Lung (tissue), 12 donors: ENCODE data around the gene SOCS7. TPM values are rescaled to one million over a fixed set of nuclear protein-coding genes. Genes with fewer than 3 reads are reported as not detected.
A peak's percentile ranks its signal among the peaks of the same experiment; 100 is the strongest.

Experiments
- ATAC-seq: fragments of 200-7000 bp; cut with Tn5 transposase; one replicate; pipeline ENCODE4 v1.9.1; 2020; ENCODE audit warnings: moderate number of reproducible peaks; ENCODE audit not compliant: insufficient read depth, low FRiP score
- DNase-seq, 3 donors: peaks; one replicate each; pipeline ENCODE4 v3.0.0-alpha.2; 2013 to 2017
- H3K27ac ChIP-seq, 2 donors: one replicate each; pipeline ENCODE4 v1.5.1; 2013; ENCODE audit warnings: mild to moderate bottlenecking in 2 of 2, moderate library complexity in 2 of 2, control low read depth in 1 of 2, inconsistent platforms in 1 of 2, low read depth in 1 of 2, low read length in 1 of 2
- H3K27me3 ChIP-seq, 3 donors: one replicate each; pipeline ENCODE4 v1.5.1; 2013; ENCODE audit warnings: low read length in 2 of 3; ENCODE audit not compliant: control insufficient read depth in 3 of 3, insufficient read depth in 3 of 3
- H3K36me3 ChIP-seq, 4 donors: one replicate each; pipeline ENCODE4 v1.5.1; 2013; ENCODE audit warnings: low read length in 4 of 4, mild to moderate bottlenecking in 1 of 4, moderate library complexity in 1 of 4; ENCODE audit not compliant: control insufficient read depth in 4 of 4, insufficient read depth in 4 of 4
- H3K4me1 ChIP-seq, 5 donors: one replicate each; pipeline ENCODE4 v1.5.1; 2013; ENCODE audit warnings: low read length in 5 of 5, mild to moderate bottlenecking in 2 of 5, moderate library complexity in 1 of 5; ENCODE audit not compliant: control insufficient read depth in 5 of 5, insufficient read depth in 5 of 5
- H3K4me3 ChIP-seq: one replicate; pipeline ENCODE4 v1.5.1; 2013; ENCODE audit warnings: mild to moderate bottlenecking, control low read depth, moderate library complexity
- H3K9ac ChIP-seq, 2 donors: one replicate each; pipeline ENCODE4 v1.5.1; 2013; ENCODE audit warnings: low read length in 2 of 2, control low read depth in 1 of 2; ENCODE audit not compliant: insufficient read depth in 1 of 2
- H3K9me3 ChIP-seq, 4 donors: one replicate each; pipeline ENCODE4 v1.5.1; 2013; ENCODE audit warnings: low read length in 3 of 4, mild to moderate bottlenecking in 1 of 4, moderate library complexity in 1 of 4; ENCODE audit not compliant: control insufficient read depth in 4 of 4, insufficient read depth in 3 of 4
- WGBS, 2 donors: extraction: QIAGEN DNeasy Blood & Tissue Kit; methylation state at CpG; one replicate each; pipeline ENCODE4 v1.1.7; 2013; 5-methylcytosine and 5-hydroxymethylcytosine counted together
- polyA plus RNA-seq, 2 donors: library from polyadenylated mRNA; stranded (reverse); fragments of 200-250 nt; gene quantifications; one replicate each; pipeline ENCODE4 v1.2.1, GENCODE V29; 2013
- total RNA-seq, 2 donors: library from RNA; depleted of rRNA in 1 of 2; stranded (reverse); fragments of >200 nt in 1 of 2; gene quantifications; one replicate each; pipeline ENCODE4 v1.2.1, GENCODE V29; 2014 to 2021
- TF ChIP-seq, protein P1 (sequence below): IDR thresholded peaks from 2 replicates; pipeline ENCODE4 v1.5.1; 2012; ENCODE audit warnings: mild to moderate bottlenecking; ENCODE audit errors: control extremely low read depth, extremely low read depth
- donor health status: control.
- donor health status: control.
- donor health status: Bipolar disorder and iron deficiency.
- donor health status: healthy.
- donor health status: DM: yes; HTN: yes; CAD: no.

The SOCS7 gene
- total and polyA plus RNA-seq, 4 donors, result 6.5 to 23.6 (median 10.2) TPM

DNA sequence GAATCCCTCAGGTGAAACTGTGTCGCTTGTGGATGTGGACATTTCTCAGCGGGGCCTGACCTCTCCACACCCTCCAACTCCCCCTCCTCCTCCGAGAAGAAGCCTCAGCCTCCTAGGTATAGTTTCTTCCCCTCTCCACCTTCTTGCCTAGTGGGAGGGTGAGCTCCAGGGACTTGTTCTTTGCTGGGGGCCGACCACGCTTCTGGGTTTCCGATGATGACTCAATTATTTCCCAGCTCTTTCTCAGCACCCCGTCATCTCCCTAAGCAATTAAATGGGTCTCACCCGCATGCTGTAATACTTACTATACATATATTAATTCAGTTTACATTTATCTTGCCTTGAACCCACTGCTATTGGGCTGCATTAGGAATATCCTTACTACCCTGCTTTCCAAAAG lies 13.1 kb downstream of the SOCS7 start:
- H3K36me3 ChIP-seq, result peaks cover 11 to 24% (median 18%) of the 10 kb centered on the region in 4 donors
- H3K27ac ChIP-seq, result no peak overlapping the region
- no peaks in the 10 kb centered on the region for H3K27me3 ChIP-seq
- H3K9me3 ChIP-seq, result no peaks in the 10 kb centered on the region
- ATAC-seq (no peak), DNase-seq (no peak)
- H3K4me3 ChIP-seq, result no peak overlapping the region
- 90 to 95% methylated on average over 8 of the region's 8 CpGs for WGBS, 2 donors
- peaks cover 0 to 8% (median 4%) of the 10 kb centered on the region in 5 donors for H3K4me1 ChIP-seq
- no peak overlapping the region for H3K9ac ChIP-seq
- TF ChIP-seq, protein P1, sequence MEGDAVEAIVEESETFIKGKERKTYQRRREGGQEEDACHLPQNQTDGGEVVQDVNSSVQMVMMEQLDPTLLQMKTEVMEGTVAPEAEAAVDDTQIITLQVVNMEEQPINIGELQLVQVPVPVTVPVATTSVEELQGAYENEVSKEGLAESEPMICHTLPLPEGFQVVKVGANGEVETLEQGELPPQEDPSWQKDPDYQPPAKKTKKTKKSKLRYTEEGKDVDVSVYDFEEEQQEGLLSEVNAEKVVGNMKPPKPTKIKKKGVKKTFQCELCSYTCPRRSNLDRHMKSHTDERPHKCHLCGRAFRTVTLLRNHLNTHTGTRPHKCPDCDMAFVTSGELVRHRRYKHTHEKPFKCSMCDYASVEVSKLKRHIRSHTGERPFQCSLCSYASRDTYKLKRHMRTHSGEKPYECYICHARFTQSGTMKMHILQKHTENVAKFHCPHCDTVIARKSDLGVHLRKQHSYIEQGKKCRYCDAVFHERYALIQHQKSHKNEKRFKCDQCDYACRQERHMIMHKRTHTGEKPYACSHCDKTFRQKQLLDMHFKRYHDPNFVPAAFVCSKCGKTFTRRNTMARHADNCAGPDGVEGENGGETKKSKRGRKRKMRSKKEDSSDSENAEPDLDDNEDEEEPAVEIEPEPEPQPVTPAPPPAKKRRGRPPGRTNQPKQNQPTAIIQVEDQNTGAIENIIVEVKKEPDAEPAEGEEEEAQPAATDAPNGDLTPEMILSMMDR, result no peak

DNA sequence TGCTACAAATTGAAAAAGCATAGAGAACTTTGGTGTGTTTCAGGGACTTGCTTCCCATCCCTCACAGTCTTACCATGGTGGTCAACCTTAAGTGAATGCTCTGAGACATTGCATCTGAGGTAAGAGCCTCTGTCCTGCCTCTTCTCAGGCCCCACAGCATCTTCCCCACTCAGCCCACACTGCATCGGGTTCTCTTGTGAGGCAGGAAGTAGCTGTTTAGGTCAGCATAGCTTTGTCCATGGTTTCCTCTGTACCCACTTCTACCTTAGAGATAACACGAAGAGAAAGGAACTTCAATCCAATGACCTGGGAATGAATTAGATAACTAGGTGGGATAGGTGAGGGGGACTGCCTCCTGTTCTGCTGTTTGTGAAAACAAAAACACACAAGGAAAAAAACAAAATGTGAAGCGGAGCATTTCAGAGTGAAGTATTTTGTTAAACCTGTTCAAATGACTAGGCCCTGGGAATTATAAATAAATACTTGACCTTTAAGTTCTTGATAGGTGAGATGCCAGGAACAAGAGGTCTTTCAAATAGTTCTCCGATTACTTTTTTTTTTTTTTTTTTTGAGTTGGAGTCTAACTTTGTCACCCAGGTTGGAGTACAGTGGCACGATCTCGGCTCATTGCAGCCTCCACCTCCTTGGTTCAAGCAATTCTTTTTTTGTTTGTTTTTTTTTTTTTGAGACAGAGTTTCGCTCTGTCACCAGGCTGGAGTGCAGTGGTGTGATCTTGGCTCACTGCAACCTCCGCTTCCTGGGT lies 17.7 kb downstream of the SOCS7 start:
- Histone ChIP-seq H3K4me1 (peaks cover 0 to 4% (median 0%) of the 10 kb centered on the region in 5 donors), H3K9me3 (no peaks in the 10 kb centered on the region), H3K4me3 (no peak overlapping the region), H3K27ac (no peak overlapping the region), H3K27me3 (no peaks in the 10 kb centered on the region), H3K9ac (no peak overlapping the region), H3K36me3 (peaks cover 14 to 26% (median 23%) of the 10 kb centered on the region in 4 donors)
- ATAC-seq (no peak), DNase-seq (peak in 1 of 3 donors; percentile 14)
- TF ChIP-seq, protein P1, result no peak
- 68 to 82% methylated on average over 7 to 8 of the region's 8 CpGs for WGBS, 2 donors

DNA sequence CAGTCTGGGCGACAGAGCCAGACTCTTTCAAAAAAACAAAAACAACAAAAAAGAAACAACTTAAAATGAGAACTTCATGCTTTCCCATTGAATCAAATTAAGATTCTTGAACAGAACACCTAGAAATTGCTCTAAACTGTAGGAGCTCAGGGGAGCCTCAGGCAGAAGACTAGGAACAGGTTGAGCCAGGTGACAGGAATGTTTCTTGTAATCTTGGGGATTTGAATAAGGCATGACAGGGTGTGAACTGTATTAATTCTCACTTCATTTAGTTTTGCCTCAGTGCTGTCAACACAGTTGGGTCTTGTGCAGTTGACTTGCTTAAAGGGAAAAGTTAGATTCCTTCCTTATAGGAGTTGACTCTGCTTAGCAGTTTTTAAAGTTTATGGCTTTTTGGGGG lies 27.8 kb downstream of the SOCS7 start:
- H3K27ac ChIP-seq, result no peak overlapping the region
- 44 to 85% methylated on average over 1 of the region's 1 CpG for WGBS, 2 donors
- no peak overlapping the region for H3K4me3 ChIP-seq
- H3K36me3 ChIP-seq, result peaks cover 10 to 30% (median 27%) of the 10 kb centered on the region in 4 donors
- TF ChIP-seq, protein P1, result no peak
- no peak for DNase-seq
- H3K4me1 ChIP-seq, result no peaks in the 10 kb centered on the region
- H3K9me3 ChIP-seq, result no peaks in the 10 kb centered on the region
- no peak overlapping the region for H3K9ac ChIP-seq
- ATAC-seq, result no peak
- no peaks in the 10 kb centered on the region for H3K27me3 ChIP-seq

DNA sequence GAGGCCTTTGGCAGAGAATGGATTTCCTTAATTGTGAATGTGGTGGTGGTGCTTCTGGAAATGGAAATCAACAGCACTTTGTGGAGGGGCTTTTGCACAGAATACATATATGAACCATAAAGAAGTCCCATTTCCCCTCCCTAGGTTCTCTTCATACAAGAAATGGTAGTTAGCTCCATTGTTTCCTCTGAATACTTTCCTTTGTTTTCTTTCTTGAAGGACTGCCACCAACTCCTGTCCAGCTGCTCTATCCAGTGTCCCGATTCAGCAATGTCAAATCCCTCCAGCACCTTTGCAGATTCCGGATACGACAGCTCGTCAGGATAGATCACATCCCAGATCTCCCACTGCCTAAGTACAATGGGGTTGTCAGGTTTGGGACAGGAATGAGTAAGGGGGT lies 43.4 kb downstream of the SOCS7 start:
- no peak for DNase-seq

More for the DNA sequence above, 43.4 kb downstream of the SOCS7 start:
- ATAC-seq, result no peak
- Histone ChIP-seq H3K27me3 (no peaks in the 10 kb centered on the region), H3K4me3 (no peak overlapping the region), H3K27ac (no peak overlapping the region), H3K9ac (no peak overlapping the region), H3K9me3 (no peaks in the 10 kb centered on the region), H3K4me1 (peaks cover 0 to 1% (median 0%) of the 10 kb centered on the region in 5 donors), H3K36me3 (peaks cover 21 to 37% (median 29%) of the 10 kb centered on the region in 4 donors)
- TF ChIP-seq, protein P1, result no peak
- WGBS, 2 donors, result 95 to 96% methylated on average over 4 of the region's 4 CpGs
